HEK293 (cell line): Measurements from ENCODE around the gene C19orf73.

ENCODE experiments used
- CTCF ChIA-PET: fragments of 350-600 bp; formaldehyde crosslinking; extraction: SDS; loops from one replicate; lab custom pipeline; 2021; ENCODE audit warnings: antibody characterized with exemption; lab: Yijun Ruan, JAX
- POLR2A ChIA-PET: fragments of 300-600 bp; formaldehyde crosslinking; extraction: SDS; loops from one replicate; lab custom pipeline; 2020; ENCODE audit warnings: antibody characterized with exemption, inconsistent platforms; lab: Yijun Ruan, JAX
- H3K27ac ChIP-seq: fragments of 200-500 bp; sonication (Bioruptor generic); 2 replicates; pipeline ENCODE4 v1.5.1; 2014; ENCODE audit warnings: low read depth, low read length, control low read depth, inconsistent platforms; ENCODE audit errors: extremely low read depth
- H3K36me3 ChIP-seq, 2 experiments: fragments of 200-500 bp in 1 of 2; sonication (Bioruptor generic) in 1 of 2; 1 replicate in 1 of 2; 2 replicates in 1 of 2; pipeline ENCODE4 v1.5.1; 2014 to 2017; ENCODE audit warnings: inconsistent platforms in 2 of 2, low read length in 2 of 2; ENCODE audit not compliant: control insufficient read depth in 2 of 2, insufficient read depth in 1 of 2
- H3K4me1 ChIP-seq: fragments of 200-500 bp; sonication (Bioruptor generic); 2 replicates; pipeline ENCODE4 v1.5.1; 2014; ENCODE audit warnings: mild to moderate bottlenecking, low read length, inconsistent platforms; ENCODE audit not compliant: control insufficient read depth, insufficient read depth
- H3K4me3 ChIP-seq: 2 replicates; pipeline ENCODE4 v1.5.1; 2011; ENCODE audit warnings: low read depth, mild to moderate bottlenecking, control low read depth, low read length, moderate library complexity
- H3K9me3 ChIP-seq: fragments of 200-500 bp; sonication (Bioruptor generic); 2 replicates; pipeline ENCODE4 v1.5.1; 2014; ENCODE audit warnings: low read depth, low read length, inconsistent platforms; ENCODE audit not compliant: control insufficient read depth, insufficient read depth
- AEBP2 ChIP-seq: fragments of 450-650 bp; formaldehyde crosslinking; IDR thresholded peaks from 2 replicates; pipeline ENCODE4 v1.5.1; 2016; ENCODE audit warnings: missing biosample characterization, missing genetic modification characterization, borderline replicate concordance
- FEZF1 ChIP-seq: fragments of 450-650 bp; formaldehyde crosslinking; IDR thresholded peaks from 2 replicates; pipeline ENCODE4 v1.5.1; 2016; ENCODE audit warnings: missing biosample characterization, missing genetic modification characterization
- GFI1B ChIP-seq: fragments of 450-650 bp; formaldehyde crosslinking; IDR thresholded peaks from 2 replicates; pipeline ENCODE4 v1.5.1; 2016; ENCODE audit warnings: missing biosample characterization, missing genetic modification characterization
- MYNN ChIP-seq: fragments of 450-650 bp; formaldehyde crosslinking; IDR thresholded peaks from 2 replicates; pipeline ENCODE4 v1.5.1; 2016; ENCODE audit warnings: missing biosample characterization, missing genetic modification characterization, borderline replicate concordance
- SP7 ChIP-seq: fragments of 450-650 bp; formaldehyde crosslinking; IDR thresholded peaks from 2 replicates; pipeline ENCODE4 v1.5.1; 2016; ENCODE audit warnings: missing biosample characterization, missing genetic modification characterization
- ZBTB11 ChIP-seq: fragments of 450-650 bp; formaldehyde crosslinking; conservative IDR thresholded peaks from 2 replicates; pipeline ENCODE4 v1.5.1; 2016; ENCODE audit warnings: low read depth, missing biosample characterization, missing genetic modification characterization
- ZBTB49 ChIP-seq: fragments of 450-650 bp; formaldehyde crosslinking; IDR thresholded peaks from 2 replicates; pipeline ENCODE4 v1.5.1; 2016; ENCODE audit warnings: missing biosample characterization, missing genetic modification characterization, low read depth
- ZBTB6 ChIP-seq: fragments of 450-650 bp; formaldehyde crosslinking; IDR thresholded peaks from 2 replicates; pipeline ENCODE4 v1.5.1; 2017; ENCODE audit warnings: missing biosample characterization, missing genetic modification characterization
- ZFP3 ChIP-seq: fragments of 450-650 bp; formaldehyde crosslinking; IDR thresholded peaks from 2 replicates; pipeline ENCODE4 v1.5.1; 2016; ENCODE audit warnings: low read depth, missing biosample characterization, missing genetic modification characterization
- ZFP69B ChIP-seq: fragments of 450-650 bp; formaldehyde crosslinking; IDR thresholded peaks from 2 replicates; pipeline ENCODE4 v1.5.1; 2016; ENCODE audit warnings: missing biosample characterization, missing genetic modification characterization
- ZNF121 ChIP-seq: fragments of 450-650 bp; formaldehyde crosslinking; IDR thresholded peaks from 2 replicates; pipeline ENCODE4 v1.5.1; 2016; ENCODE audit warnings: missing biosample characterization, missing genetic modification characterization
- ZNF19 ChIP-seq: fragments of 450-650 bp; formaldehyde crosslinking; IDR thresholded peaks from 2 replicates; pipeline ENCODE4; 2016; ENCODE audit warnings: missing biosample characterization, missing genetic modification characterization, low read depth
- ZNF221 ChIP-seq: fragments of 450-650 bp; formaldehyde crosslinking; IDR thresholded peaks from 2 replicates; pipeline ENCODE4 v1.5.1; 2017; ENCODE audit warnings: missing biosample characterization, missing genetic modification characterization, borderline replicate concordance
- ZNF274 ChIP-seq, 2 experiments: fragments of 200-500 bp in 1 of 2; fragments of 450-650 bp in 1 of 2; sonication (Bioruptor generic) in 1 of 2; formaldehyde crosslinking in 1 of 2; IDR thresholded peaks; 2 replicates each; pipeline versions ENCODE4 v1.5.1 to v1.6.1; 2014 to 2016; ENCODE audit warnings: borderline replicate concordance in 1 of 2, inconsistent platforms in 1 of 2, low read length in 1 of 2, missing biosample characterization in 1 of 2, missing genetic modification characterization in 1 of 2
- ZNF521 ChIP-seq: fragments of 450-650 bp; formaldehyde crosslinking; IDR thresholded peaks from 2 replicates; pipeline ENCODE4 v1.5.1; 2017; ENCODE audit warnings: missing biosample characterization, mild to moderate bottlenecking, missing genetic modification characterization
- ZNF561 ChIP-seq: fragments of 450-650 bp; IDR thresholded peaks from 2 replicates; pipeline ENCODE4 v1.5.1; 2018; ENCODE audit warnings: missing biosample characterization, missing genetic modification characterization, borderline replicate concordance
- ZNF571 ChIP-seq: fragments of 450-650 bp; formaldehyde crosslinking; IDR thresholded peaks from 2 replicates; pipeline ENCODE4 v1.5.0; 2017; ENCODE audit warnings: missing biosample characterization, missing genetic modification characterization
- ZNF600 ChIP-seq: fragments of 450-650 bp; formaldehyde crosslinking; IDR thresholded peaks from 2 replicates; pipeline ENCODE4 v1.5.1; 2016; ENCODE audit warnings: missing biosample characterization, missing genetic modification characterization
- ZNF747 ChIP-seq: fragments of 450-650 bp; formaldehyde crosslinking; IDR thresholded peaks from 2 replicates; pipeline ENCODE4 v1.5.1; 2016; ENCODE audit warnings: missing biosample characterization, missing genetic modification characterization
- ZNF785 ChIP-seq: fragments of 450-650 bp; formaldehyde crosslinking; IDR thresholded peaks from 2 replicates; pipeline ENCODE4 v1.5.1; 2016; ENCODE audit warnings: missing biosample characterization, missing genetic modification characterization

The C19orf73 gene

GRCh38 chr19:49116544-49116943 is 2.4 kb downstream of the C19orf73 start:
- no peak overlapping the region for H3K27ac ChIP-seq
- H3K4me1 ChIP-seq, result peaks cover 16% of the 10 kb centered on the region
- POLR2A ChIA-PET, result interaction anchor here (2.1 kb wide), 1 partner anchor 11 kb away, joined by 11 read pairs; no protein-coding TSS in a partner anchor
- H3K36me3 ChIP-seq, result peaks cover 0 to 9% of the 10 kb centered on the region in 2 experiments; a peak in 2 of 3 replicates
- H3K9me3 ChIP-seq, result no peaks in the 10 kb centered on the region
- H3K4me3 ChIP-seq, result no peak overlapping the region
- peak; percentile 97 for TF ChIP-seq ZFP3 (tag by site-specific recombination)
- no peak for TF ChIP-seq ZNF561 (tag by site-specific recombination)
- TF ChIP-seq ZNF121 (tag by site-specific recombination), result 0 out of 2 replicates have a peak, but pooled peaks have one; percentile 15
- TF ChIP-seq SP7, result 0 out of 2 replicates have a peak, but pooled peaks have one; percentile 9
- CTCF ChIA-PET, result interaction anchor here (0.6 to 1.7 kb wide), 5 partner anchors 82 to 327 kb away, joined by 3 to 7 read pairs (median 3); no protein-coding TSS in a partner anchor

- peak overlapping the region; percentile 69 for H3K4me3 ChIP-seq
- peaks cover 15% of the 10 kb centered on the region for H3K4me1 ChIP-seq
- peaks cover 0 to 10% of the 10 kb centered on the region in 2 experiments; a peak in 2 of 3 replicates for H3K36me3 ChIP-seq
- no peaks in the 10 kb centered on the region for H3K9me3 ChIP-seq
- POLR2A ChIA-PET, result interaction anchor here (0.6 to 2.3 kb wide), 10 partner anchors 11 to 337 kb away, joined by 4 to 22 read pairs (median 6); partner anchors contain the start of genes GYS1, PIH1D1 and RUVBL2
- CTCF ChIA-PET, result interaction anchor here (0.6 to 3.0 kb wide), 11 partner anchors 9 to 462 kb away, joined by 3 to 33 read pairs (median 7); partner anchors contain the start of genes GYS1 and RUVBL2
- peak overlapping the region; percentile 84; the same call in 1 of the 2 replicates for H3K27ac ChIP-seq
- TF ChIP-seq ZBTB49 (no peak), ZNF600 (tag by site-specific recombination) (no peak), GFI1B (tag by site-specific recombination) (no peak), ZNF571 (no peak), SP7 (peak; percentile 38; the same call in 1 of the 2 replicates), FEZF1 (no peak), MYNN (no peak), ZNF19 (tag by site-specific recombination) (no peak), ZBTB11 (tag by site-specific recombination) (0 out of 2 replicates have a peak, but pooled peaks have one; percentile 6), ZNF521 (no peak), ZFP69B (tag by site-specific recombination) (peak; percentile 98), AEBP2 (tag by site-specific recombination) (no peak), ZNF274 (IDR thresholded peaks at IDR 0.05; ENCODE audit: low read length) (no peak), ZNF274 (tag by site-specific recombination; IDR thresholded peaks at IDR 0.05; ENCODE audit: borderline replicate concordance) (no peak), ZNF785 (no peak), ZBTB6 (peak; percentile 99), ZNF747 (tag by site-specific recombination) (no peak), ZNF221 (tag by site-specific recombination) (no peak)
Observed at GRCh38 chr19:49114630-49115363, 4.1 kb downstream of the C19orf73 start.
